Stimulated activated naive CD8-positive, alpha-beta T cell treated with anti-CD3 and anti-CD28 coated beads, Interleukin-15, Interleukin-2, amounts not matched to agents 100 ng/mL and 50 ng/mL, for 24 hours (primary cell): ENCODE data around the gene ALOX15.
A peak's percentile ranks its signal among the peaks of the same experiment; 100 is the strongest.
"Not testable (repeated sequence)": the region's sequence is repeated elsewhere in the genome, so short reads cannot be mapped to it uniquely, and the experiment has no call there.

ENCODE experiments used
- H3K27ac Mint-ChIP-seq: one replicate; pipeline ENCODE4 v1.8.0; 2021; ENCODE audit warnings: mild to moderate bottlenecking, mixed read lengths
- H3K27me3 Mint-ChIP-seq: one replicate; pipeline ENCODE4 v1.8.0; 2021; ENCODE audit warnings: mixed read lengths
- H3K36me3 Mint-ChIP-seq: one replicate; pipeline ENCODE4 v1.8.0; 2021; ENCODE audit warnings: low read depth, mixed read lengths
- H3K4me1 Mint-ChIP-seq: one replicate; pipeline ENCODE4 v1.8.0; 2021; ENCODE audit warnings: low read depth, mixed read lengths
- H3K4me3 Mint-ChIP-seq: one replicate; pipeline ENCODE4 v1.8.0; 2021; ENCODE audit warnings: mild to moderate bottlenecking, mixed read lengths
- H3K9me3 Mint-ChIP-seq: one replicate; pipeline ENCODE4 v1.8.0; 2021; ENCODE audit warnings: mixed read lengths

Gene ALOX15, protein sequence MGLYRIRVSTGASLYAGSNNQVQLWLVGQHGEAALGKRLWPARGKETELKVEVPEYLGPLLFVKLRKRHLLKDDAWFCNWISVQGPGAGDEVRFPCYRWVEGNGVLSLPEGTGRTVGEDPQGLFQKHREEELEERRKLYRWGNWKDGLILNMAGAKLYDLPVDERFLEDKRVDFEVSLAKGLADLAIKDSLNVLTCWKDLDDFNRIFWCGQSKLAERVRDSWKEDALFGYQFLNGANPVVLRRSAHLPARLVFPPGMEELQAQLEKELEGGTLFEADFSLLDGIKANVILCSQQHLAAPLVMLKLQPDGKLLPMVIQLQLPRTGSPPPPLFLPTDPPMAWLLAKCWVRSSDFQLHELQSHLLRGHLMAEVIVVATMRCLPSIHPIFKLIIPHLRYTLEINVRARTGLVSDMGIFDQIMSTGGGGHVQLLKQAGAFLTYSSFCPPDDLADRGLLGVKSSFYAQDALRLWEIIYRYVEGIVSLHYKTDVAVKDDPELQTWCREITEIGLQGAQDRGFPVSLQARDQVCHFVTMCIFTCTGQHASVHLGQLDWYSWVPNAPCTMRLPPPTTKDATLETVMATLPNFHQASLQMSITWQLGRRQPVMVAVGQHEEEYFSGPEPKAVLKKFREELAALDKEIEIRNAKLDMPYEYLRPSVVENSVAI

DNA sequence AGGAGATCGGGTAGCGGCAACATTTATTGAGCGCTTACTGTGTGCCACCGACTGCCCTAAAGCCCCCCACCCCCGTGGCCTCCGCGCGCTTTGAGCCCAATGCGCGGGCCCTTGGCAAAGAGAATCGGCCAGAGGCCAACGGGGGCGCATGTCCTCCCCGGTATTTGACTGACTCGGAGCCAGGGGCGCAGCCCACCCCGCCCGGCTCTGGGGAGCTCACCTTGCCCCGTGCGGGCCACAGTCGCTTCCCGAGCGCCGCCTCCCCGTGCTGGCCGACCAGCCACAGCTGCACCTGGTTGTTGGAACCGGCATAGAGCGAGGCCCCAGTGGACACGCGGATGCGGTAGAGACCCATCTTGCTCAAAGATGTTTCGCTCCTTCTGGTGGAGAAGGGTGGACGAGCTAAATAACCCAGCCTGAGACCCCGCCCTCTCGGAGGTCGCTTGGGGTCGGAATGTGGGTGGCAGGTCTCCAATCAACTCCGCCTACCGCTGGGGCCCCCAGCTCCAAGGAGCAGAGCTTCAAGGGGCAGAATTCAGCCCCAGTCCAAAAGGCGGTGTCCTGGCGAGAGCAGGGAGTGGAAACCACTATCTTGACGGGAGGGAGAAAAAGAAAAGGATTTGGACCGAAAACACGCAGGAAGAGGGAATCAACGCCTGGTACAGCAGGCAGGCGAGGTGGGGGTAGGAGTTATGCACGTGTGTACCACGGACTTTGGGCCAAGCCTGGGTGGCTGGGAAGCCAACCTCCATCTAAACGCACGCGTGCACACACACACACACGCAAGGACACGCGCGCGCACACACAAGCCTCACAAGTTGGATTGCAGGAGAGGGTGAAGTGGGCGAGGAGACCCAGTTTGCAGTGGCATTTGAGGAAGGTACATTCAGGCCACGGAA, at the start of gene ALOX15:
Gene ALOX15, minus strand, starts transcription at position 382 of the 899 bp plus-strand sequence. Its CDS starts 27 bp downstream, at position 355.
- H3K27me3 Mint-ChIP-seq: peaks cover 68% of the 10 kb centered on the region
- no peak within 1 kb of the TSS for H3K27ac Mint-ChIP-seq
- no peak within 1 kb of the TSS for H3K4me3 Mint-ChIP-seq
- peaks cover 11% of the 10 kb centered on the region for H3K4me1 Mint-ChIP-seq
- H3K9me3 Mint-ChIP-seq: no peaks in the 10 kb centered on the region
- H3K36me3 Mint-ChIP-seq: no peaks in the 10 kb centered on the region

DNA sequence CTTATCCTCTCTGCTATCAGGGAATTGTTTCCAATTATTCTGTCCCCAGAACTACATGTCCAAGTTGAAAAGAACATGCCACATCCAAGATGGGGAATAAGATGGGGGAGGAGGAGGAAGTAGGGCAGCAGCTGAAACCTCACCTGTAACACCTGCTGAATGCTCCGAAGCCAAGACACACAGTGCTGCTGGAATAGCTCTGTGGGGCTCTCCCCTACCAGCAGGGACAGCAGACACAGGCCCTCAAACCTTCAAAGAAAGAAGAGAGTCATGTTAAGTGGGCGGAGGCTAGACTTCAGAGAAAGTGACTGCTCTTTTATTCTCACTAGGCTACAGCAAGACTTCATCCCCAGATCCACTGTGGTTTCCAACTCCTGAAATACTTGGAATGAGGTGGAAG, 49.3 kb upstream of the ALOX15 start:
- H3K36me3 Mint-ChIP-seq: peaks cover 68% of the 10 kb centered on the region
- H3K4me1 Mint-ChIP-seq: peaks cover 24% of the 10 kb centered on the region
- no peak overlapping the region for H3K27ac Mint-ChIP-seq
- no peaks in the 10 kb centered on the region for H3K27me3 Mint-ChIP-seq
- no peak overlapping the region for H3K4me3 Mint-ChIP-seq
- H3K9me3 Mint-ChIP-seq: no peaks in the 10 kb centered on the region

DNA sequence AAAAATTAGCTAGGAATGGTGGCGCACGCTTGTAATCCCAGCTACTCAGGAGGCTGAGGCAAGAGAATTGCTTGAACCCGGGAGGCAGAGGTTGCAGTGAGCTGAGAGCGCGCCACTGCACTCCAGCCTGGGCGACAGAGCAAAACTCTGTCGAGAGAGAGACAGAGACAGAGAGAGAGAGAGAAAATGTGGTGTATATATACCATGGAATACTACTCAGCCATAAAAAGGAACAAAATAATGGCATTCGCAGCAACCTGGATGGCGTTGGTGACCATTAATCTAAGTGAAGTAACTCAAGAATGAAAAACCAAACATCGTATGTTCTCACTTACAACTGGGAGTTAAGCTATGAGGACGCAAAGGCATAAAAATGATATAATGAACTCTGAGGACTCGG, 48.4 kb upstream of the ALOX15 start:
- H3K27ac Mint-ChIP-seq, H3K4me3 Mint-ChIP-seq, H3K9me3 Mint-ChIP-seq, H3K27me3 Mint-ChIP-seq: not testable (repeated sequence)
- Mint-ChIP-seq H3K36me3 (peaks cover 70% of the 10 kb centered on the region), H3K4me1 (peaks cover 23% of the 10 kb centered on the region)

DNA sequence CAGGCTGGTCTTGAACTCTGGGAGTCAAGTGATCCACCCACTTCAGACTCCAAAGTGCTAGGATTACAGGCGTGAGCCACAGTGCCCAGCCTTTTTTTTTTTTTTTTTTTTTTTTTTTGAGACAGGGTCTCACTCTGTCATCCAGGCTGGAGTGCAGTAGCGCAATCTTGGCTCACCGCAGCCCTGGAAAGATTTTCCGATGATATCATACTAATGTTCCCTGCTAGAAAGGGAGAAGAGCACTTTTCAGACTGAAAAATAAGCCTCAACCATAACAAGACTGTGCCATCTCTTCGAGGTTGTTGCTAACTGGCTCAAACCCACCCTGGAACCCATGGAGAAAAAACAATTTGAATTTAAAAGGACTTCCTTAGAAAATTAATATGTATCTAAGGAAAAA, 42.3 kb upstream of the ALOX15 start:
- peaks cover 82% of the 10 kb centered on the region for H3K36me3 Mint-ChIP-seq
- H3K27me3 Mint-ChIP-seq, H3K27ac Mint-ChIP-seq, H3K9me3 Mint-ChIP-seq, H3K4me3 Mint-ChIP-seq: not testable (repeated sequence)
- peaks cover 19% of the 10 kb centered on the region for H3K4me1 Mint-ChIP-seq

DNA sequence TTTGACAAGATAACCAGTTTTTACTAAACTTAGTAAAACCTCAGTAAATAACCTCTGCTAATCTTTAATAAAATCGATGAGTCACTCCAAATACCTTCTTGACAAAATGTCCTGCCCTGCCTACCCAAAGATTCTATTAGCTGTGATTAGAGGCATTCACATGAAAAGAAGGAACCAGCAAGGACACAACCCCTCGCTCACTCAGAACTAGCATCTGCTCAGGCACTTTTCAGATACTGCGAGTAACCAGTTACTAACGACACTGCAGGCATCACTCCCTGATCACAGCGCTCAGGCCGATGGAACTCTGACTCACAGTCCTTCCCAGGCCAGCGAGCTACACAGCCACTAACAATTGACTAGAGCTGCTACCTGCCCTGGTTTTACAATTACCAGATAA, 38.2 kb upstream of the ALOX15 start:
- Mint-ChIP-seq H3K9me3 (no peaks in the 10 kb centered on the region), H3K4me3 (no peak overlapping the region), H3K27ac (no peak overlapping the region), H3K27me3 (no peaks in the 10 kb centered on the region), H3K36me3 (peaks cover 82% of the 10 kb centered on the region), H3K4me1 (peaks cover 21% of the 10 kb centered on the region)

DNA sequence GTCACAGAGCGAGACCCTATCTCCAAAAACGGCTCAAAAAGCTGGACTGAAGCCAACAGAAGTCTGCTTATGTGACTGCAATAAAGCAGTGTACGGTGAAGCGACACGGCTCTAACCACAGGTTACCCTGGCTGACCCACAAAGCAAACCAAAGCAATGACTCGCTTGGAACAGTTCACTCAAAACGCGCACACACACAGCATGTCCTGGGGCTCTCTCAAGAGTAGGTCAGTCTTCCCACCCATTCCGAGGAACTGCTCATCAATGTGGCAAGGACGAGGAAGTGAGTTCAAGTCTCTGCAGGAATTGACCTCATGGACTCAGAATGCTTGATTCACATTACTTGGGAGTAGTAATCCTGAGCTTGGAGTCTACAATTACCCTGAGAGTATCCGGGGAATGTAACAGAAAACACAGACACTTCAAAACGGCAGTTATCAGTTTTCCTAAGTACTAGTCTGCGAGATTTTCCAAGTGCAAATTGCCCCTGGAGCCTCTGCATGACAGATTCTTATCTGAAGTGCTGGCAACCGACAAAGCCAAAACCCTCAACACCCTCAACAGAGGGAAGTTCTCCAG, 37.1 kb upstream of the ALOX15 start:
- Mint-ChIP-seq H3K27me3 (no peaks in the 10 kb centered on the region), H3K9me3 (no peaks in the 10 kb centered on the region), H3K36me3 (peaks cover 73% of the 10 kb centered on the region), H3K27ac (peak overlapping the region; percentile 67), H3K4me3 (no peak overlapping the region), H3K4me1 (peaks cover 21% of the 10 kb centered on the region)

DNA sequence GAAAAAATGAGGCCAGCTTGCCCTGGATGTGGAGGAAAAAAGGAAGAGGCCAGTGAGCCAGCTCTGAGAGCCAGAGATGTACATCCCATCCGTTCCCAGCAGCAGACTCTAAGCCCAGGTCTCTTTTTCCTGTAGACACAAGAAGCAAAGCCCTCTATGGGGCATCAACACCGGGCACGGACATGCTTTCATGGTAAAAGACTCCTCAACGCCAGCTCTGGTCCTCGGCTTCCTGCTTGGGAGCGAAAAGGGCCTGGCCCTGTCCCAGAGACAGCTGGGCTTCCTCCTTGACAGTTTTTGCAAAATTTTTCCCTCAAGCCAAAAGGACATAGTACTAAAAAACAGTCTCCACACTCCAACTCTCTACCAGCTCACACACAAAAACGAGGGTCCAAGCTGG, 35.3 kb upstream of the ALOX15 start:
- Mint-ChIP-seq H3K9me3 (no peaks in the 10 kb centered on the region), H3K36me3 (peaks cover 68% of the 10 kb centered on the region), H3K4me1 (peaks cover 21% of the 10 kb centered on the region), H3K27ac (no peak overlapping the region), H3K27me3 (no peaks in the 10 kb centered on the region), H3K4me3 (no peak overlapping the region)

DNA sequence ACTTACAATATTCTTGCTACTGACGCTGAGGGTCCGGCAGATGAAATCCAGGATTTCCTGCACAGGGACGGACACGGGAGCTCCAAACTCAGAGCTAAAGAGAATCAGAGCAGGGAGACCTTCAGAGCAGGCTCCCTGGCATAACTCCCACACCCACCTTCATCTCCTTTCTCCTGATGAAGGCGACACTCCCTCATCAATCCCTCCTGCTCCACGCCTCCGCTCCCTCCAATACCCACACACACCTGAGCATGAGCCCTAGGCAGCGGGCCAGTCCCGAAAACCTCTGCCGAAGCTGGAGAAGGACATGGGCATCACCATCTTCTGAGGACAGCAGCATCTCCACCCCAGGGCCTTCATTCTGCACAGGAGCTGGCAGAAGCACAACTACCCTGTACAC, 34.3 kb upstream of the ALOX15 start:
- Mint-ChIP-seq H3K4me3 (no peak overlapping the region), H3K27me3 (no peaks in the 10 kb centered on the region), H3K4me1 (peaks cover 21% of the 10 kb centered on the region), H3K36me3 (peaks cover 74% of the 10 kb centered on the region), H3K9me3 (no peaks in the 10 kb centered on the region), H3K27ac (peak overlapping the region; percentile 36)

DNA sequence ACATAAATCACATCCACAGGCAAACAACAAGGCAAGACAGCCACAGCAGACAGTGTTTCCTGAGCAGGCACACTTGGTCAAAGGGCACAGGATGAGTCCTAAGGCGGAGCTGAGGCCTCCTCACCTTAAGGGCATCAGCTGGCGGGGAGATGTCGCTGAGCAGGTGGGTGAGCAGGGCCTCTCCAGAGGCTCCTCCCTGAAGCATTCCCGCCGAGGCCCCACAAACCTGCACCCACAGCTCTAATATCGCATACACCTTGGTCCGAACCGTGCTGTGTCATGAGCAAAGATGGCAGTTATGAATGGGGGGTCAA, 33.2 kb upstream of the ALOX15 start:
- peaks cover 71% of the 10 kb centered on the region for H3K36me3 Mint-ChIP-seq
- no peak overlapping the region for H3K27ac Mint-ChIP-seq
- no peak overlapping the region for H3K4me3 Mint-ChIP-seq
- no peaks in the 10 kb centered on the region for H3K9me3 Mint-ChIP-seq
- no peaks in the 10 kb centered on the region for H3K27me3 Mint-ChIP-seq
- H3K4me1 Mint-ChIP-seq: peaks cover 17% of the 10 kb centered on the region

DNA sequence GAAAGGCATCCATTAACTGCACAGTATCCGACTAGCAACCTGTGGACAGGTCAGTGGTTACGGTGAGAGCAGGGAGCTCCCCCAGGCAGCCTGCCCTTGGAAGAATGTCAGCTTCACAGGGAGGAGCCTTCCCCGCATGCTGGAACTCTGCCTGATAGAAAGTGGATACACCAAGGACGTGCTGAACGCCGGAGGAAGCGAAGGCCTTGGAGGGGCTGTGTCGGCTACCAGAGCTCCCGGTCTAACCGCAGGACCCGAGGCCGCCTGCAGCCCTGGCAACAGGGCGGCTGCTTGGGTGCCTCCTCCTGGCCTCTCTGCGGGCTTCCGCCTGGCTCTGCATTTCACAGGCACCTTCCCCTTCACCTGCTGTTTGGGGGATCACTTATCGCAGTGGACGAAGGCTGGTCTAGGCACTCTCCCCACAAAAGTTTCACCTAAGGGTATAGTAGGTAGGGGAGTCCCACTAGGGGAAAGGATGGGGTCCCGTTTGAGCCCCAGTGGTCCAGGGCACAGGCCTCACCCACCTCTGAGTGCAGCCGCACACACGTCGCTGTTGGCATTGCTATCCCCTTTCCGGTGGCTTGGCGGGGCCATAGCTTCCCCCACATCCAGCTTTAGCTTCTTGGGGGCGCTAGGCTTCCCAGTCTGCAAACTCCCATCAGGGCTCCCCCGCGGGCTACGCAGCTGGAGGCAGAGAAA, 32.7 kb upstream of the ALOX15 start:
- Mint-ChIP-seq H3K9me3 (no peaks in the 10 kb centered on the region), H3K4me3 (no peak overlapping the region), H3K4me1 (peaks cover 12% of the 10 kb centered on the region), H3K36me3 (peaks cover 69% of the 10 kb centered on the region), H3K27ac (no peak overlapping the region), H3K27me3 (no peaks in the 10 kb centered on the region)

DNA sequence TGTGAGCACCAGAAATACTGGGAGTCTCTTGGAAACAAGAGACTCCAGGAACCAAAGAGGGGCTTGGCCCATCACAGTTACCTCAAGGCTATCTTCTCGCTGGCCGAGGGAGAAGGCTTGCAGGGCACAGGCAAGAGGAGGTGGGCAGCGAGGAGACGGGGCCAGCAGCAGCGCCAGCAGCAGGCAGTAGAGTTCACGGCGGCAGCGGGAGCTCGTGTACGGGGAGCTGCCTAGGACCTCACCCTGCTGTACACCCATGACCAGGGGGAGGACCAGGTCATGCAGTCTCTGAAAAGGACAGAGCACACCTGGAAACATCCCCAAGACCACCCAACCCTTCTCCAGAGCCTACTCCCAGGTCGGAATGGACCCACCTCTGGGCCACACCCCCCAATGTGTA, 31.7 kb upstream of the ALOX15 start:
- no peak overlapping the region for H3K27ac Mint-ChIP-seq
- peaks cover 2% of the 10 kb centered on the region for H3K4me1 Mint-ChIP-seq
- H3K27me3 Mint-ChIP-seq: no peaks in the 10 kb centered on the region
- H3K36me3 Mint-ChIP-seq: peaks cover 59% of the 10 kb centered on the region
- no peaks in the 10 kb centered on the region for H3K9me3 Mint-ChIP-seq
- H3K4me3 Mint-ChIP-seq: no peak overlapping the region

DNA sequence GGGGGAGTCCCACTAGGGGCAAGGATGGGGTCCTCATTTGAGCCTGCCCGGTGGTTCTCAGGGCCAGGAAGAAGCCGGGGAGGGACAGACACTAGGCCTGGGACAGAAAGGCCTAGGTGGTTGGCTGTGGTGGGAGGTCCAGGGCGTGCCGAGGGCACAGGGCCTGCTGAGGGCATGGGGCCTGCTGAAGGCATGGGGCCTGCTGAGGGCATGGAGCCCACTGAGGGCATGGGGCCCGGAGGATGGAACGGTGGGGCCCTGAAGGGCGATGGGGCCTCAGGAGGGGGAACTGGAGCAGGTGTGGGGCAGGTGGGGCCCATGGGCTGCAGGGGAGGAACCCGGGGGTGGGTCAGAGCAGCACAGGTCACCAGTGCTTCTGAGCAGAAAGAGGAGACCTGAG, 31.3 kb upstream of the ALOX15 start:
- no peaks in the 10 kb centered on the region for H3K4me1 Mint-ChIP-seq
- H3K27me3 Mint-ChIP-seq: no peaks in the 10 kb centered on the region
- no peak overlapping the region for H3K27ac Mint-ChIP-seq
- no peak overlapping the region for H3K4me3 Mint-ChIP-seq
- H3K36me3 Mint-ChIP-seq: peaks cover 56% of the 10 kb centered on the region
- H3K9me3 Mint-ChIP-seq: no peaks in the 10 kb centered on the region

DNA sequence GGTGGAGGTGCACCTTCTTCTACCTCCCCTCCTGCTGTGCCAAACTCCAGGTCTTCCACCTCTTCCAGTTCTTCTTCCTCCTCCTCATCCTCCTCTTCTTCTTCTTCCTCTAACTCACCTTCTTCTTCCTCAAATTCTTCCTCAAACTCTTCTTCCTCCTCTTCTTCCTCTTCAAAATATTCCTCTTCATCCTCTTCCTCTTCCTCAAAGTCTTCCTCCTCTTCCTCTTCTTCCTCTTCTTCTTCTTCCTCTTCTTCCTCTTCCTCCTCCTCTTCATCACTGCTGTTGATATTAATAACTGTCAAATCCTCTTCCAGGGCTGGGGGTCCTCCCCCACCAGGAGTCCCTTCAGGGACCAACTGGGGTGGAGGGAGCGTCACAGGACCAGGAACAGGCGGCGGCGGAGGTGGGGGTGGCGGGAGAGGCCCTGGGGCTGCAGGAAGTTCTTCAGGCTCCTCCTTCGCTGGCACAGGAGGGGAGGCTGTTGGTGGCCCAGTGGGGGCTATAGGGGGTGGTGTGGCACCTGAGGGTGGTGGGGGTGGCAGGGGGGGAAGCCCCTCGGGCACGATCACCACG, 30.7 kb upstream of the ALOX15 start:
- H3K27me3 Mint-ChIP-seq: no peaks in the 10 kb centered on the region
- no peak overlapping the region for H3K4me3 Mint-ChIP-seq
- no peaks in the 10 kb centered on the region for H3K4me1 Mint-ChIP-seq
- H3K9me3 Mint-ChIP-seq: no peaks in the 10 kb centered on the region
- peaks cover 51% of the 10 kb centered on the region for H3K36me3 Mint-ChIP-seq
- peak overlapping the region; percentile 28 for H3K27ac Mint-ChIP-seq

DNA sequence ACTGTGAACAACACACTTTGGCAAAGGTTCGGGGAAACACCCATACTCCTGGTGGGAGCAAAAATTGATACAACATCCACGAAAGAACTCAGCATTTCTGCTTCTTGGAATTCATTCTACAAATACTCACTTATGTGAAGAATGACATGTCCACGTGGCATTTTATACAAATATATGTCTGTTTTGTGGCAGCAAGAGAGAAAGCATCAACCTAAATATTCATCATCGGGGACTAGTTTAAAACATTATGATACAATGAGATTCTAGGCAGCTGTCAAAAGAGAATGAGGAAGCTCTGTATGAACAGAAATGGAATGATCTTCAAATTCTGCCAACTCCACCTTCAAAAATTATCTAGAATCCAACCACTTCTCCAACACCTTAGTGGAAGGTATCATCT, 25.7 kb upstream of the ALOX15 start:
- Mint-ChIP-seq H3K27ac (no peak overlapping the region), H3K4me3 (no peak overlapping the region), H3K36me3 (peaks cover 25% of the 10 kb centered on the region), H3K9me3 (no peaks in the 10 kb centered on the region), H3K27me3 (peaks cover 7% of the 10 kb centered on the region), H3K4me1 (peaks cover 4% of the 10 kb centered on the region)
